Measurements from ENCODE around the gene RNF187. TPM values are rescaled to one million over a fixed set of nuclear protein-coding genes. Genes with fewer than 3 reads are reported as not detected.
"Not testable (repeated sequence)": the region's sequence is repeated elsewhere in the genome, so short reads cannot be mapped to it uniquely, and the experiment has no call there.

RNF187 gene
- total RNA-seq, 8 experiments from 2014 or later: 39.2 to 132 (median 87.0) TPM

- ATAC-seq (replicated peaks in 6 of 8): no peak
- Histone ChIP-seq H3K27ac (no peak overlapping the region), H3K4me1 (replicated peaks in 1 of 2) (peaks cover 18 to 21% of the 10 kb centered on the region in 2 donors), H3K4me3 (no peak overlapping the region)
- WGBS, 10 experiments: 50 to 100% (median 91%) methylated on average over 1 to 2 of the region's 7 CpGs; no CpG with 5 or more reads in 6 of the 10 experiments
- in situ Hi-C loops (cut with MboI; ENCODE audit: low pct_unique_long_range_greater_than_20kb in 2 of 9, low sequenced_read_pairs in 9 of 9, unreplicated experiment in 9 of 9): no loop called here
These were observed 7.2 kb downstream of the RNF187 start for GRCh38 chr1:228494391-228494790.

- no peak overlapping the region for H3K4me3 ChIP-seq
- no peak for ATAC-seq (replicated peaks in 6 of 8)
- in situ Hi-C loops (cut with MboI; ENCODE audit: low pct_unique_long_range_greater_than_20kb in 2 of 9, low sequenced_read_pairs in 9 of 9, unreplicated experiment in 9 of 9): no loop called here
- H3K27ac ChIP-seq: no peak overlapping the region
- WGBS, 10 experiments: 73 to 100% (median 93%) methylated on average over 1 to 11 of the region's 15 CpGs; no CpG with 5 or more reads in 1 of the 10 experiments
- H3K4me1 ChIP-seq (replicated peaks in 1 of 2): peaks cover 10 to 13% of the 10 kb centered on the region in 2 donors
These were observed 8.0 kb downstream of the RNF187 start for GRCh38 chr1:228494970-228495853.

- in situ Hi-C loops (cut with MboI; ENCODE audit: low pct_unique_long_range_greater_than_20kb in 2 of 9, low sequenced_read_pairs in 9 of 9, unreplicated experiment in 9 of 9): no loop called here
- Histone ChIP-seq H3K27ac (no peak overlapping the region), H3K4me1 (replicated peaks in 1 of 2) (peaks cover 1 to 9% of the 10 kb centered on the region in 2 donors), H3K4me3 (no peak overlapping the region)
- WGBS, 10 experiments: 93 to 100% (median 98%) methylated on average over 2 to 4 of the region's 4 CpGs; no CpG with 5 or more reads in 2 of the 10 experiments
- no peak for ATAC-seq (replicated peaks in 6 of 8)
These were observed 8.9 kb downstream of the RNF187 start for GRCh38 chr1:228496084-228496483.

GRCh38 chr1:228496494-228496893, 9.3 kb downstream of the RNF187 start:
- 67 to 97% (median 82%) methylated on average over 1 to 3 of the region's 3 CpGs; no CpG with 5 or more reads in 1 of the 10 experiments for WGBS, 10 experiments
- Histone ChIP-seq H3K27ac (no peak overlapping the region), H3K4me1 (replicated peaks in 1 of 2) (peaks cover 0 to 7% of the 10 kb centered on the region in 2 donors), H3K4me3 (no peak overlapping the region)
- in situ Hi-C loops (cut with MboI; ENCODE audit: low pct_unique_long_range_greater_than_20kb in 2 of 9, low sequenced_read_pairs in 9 of 9, unreplicated experiment in 9 of 9): no loop called here
- ATAC-seq (replicated peaks in 6 of 8): no peak

- no peak for ATAC-seq (replicated peaks in 6 of 8)
- in situ Hi-C loops (cut with MboI; ENCODE audit: low pct_unique_long_range_greater_than_20kb in 2 of 9, low sequenced_read_pairs in 9 of 9, unreplicated experiment in 9 of 9): no loop called here
- H3K4me3 ChIP-seq: no peak overlapping the region
- WGBS, 10 experiments: 40 to 90% (median 77%) methylated on average over 1 to 5 of the region's 5 CpGs; no CpG with 5 or more reads in 2 of the 10 experiments
- H3K27ac ChIP-seq: no peak overlapping the region
- H3K4me1 ChIP-seq (replicated peaks in 1 of 2): peaks cover 0 to 7% of the 10 kb centered on the region in 2 donors
These were observed 10.0 kb downstream of the RNF187 start for GRCh38 chr1:228497206-228497605.

GRCh38 chr1:228497817-228498216, 10.6 kb downstream of the RNF187 start:
- no peak for ATAC-seq (replicated peaks in 6 of 8)
- H3K4me1 ChIP-seq (replicated peaks in 1 of 2): peaks cover 0 to 7% of the 10 kb centered on the region in 2 donors
- H3K4me3 ChIP-seq: no peak overlapping the region
- no peak overlapping the region for H3K27ac ChIP-seq
- in situ Hi-C loops (cut with MboI; ENCODE audit: low pct_unique_long_range_greater_than_20kb in 2 of 9, low sequenced_read_pairs in 9 of 9, unreplicated experiment in 9 of 9): no loop called here
- 73 to 100% (median 88%) methylated on average over 1 to 7 of the region's 8 CpGs; no CpG with 5 or more reads in 1 of the 10 experiments for WGBS, 10 experiments

- WGBS, 10 experiments: 44 to 100% (median 80%) methylated on average over 2 to 8 of the region's 8 CpGs
These were observed 13.1 kb downstream of the RNF187 start for GRCh38 chr1:228500143-228500734.

GRCh38 chr1:228500901-228501871, 14.0 kb downstream of the RNF187 start:
- in situ Hi-C loops (cut with MboI; ENCODE audit: low pct_unique_long_range_greater_than_20kb in 2 of 9, low sequenced_read_pairs in 9 of 9, unreplicated experiment in 9 of 9): no loop called here
- peaks cover 0 to 11% of the 10 kb centered on the region in 2 donors for H3K4me1 ChIP-seq (replicated peaks in 1 of 2)
- ATAC-seq (replicated peaks in 6 of 8): peak; percentile 90 to 93 (median 92)
- H3K4me3 ChIP-seq: peak overlapping the region in 2 of 5 donors; percentile 7 to 20
- no peak overlapping the region for H3K27ac ChIP-seq
- WGBS, 10 experiments: 0 to 60% (median 30%) methylated on average over 1 to 20 of the region's 23 CpGs; no CpG with 5 or more reads in 1 of the 10 experiments

More at GRCh38 chr1:228500143-228500734, 13.1 kb downstream of the RNF187 start:
- peak in 2 of 8 experiments; percentile 2 to 6 for ATAC-seq (replicated peaks in 6 of 8)
- Histone ChIP-seq H3K27ac (no peak overlapping the region), H3K4me3 (no peak overlapping the region), H3K4me1 (replicated peaks in 1 of 2) (peaks cover 0 to 8% of the 10 kb centered on the region in 2 donors)
- in situ Hi-C loops (cut with MboI; ENCODE audit: low pct_unique_long_range_greater_than_20kb in 2 of 9, low sequenced_read_pairs in 9 of 9, unreplicated experiment in 9 of 9): no loop called here

- Histone ChIP-seq H3K27ac (no peak overlapping the region), H3K4me3 (no peak overlapping the region), H3K4me1 (replicated peaks in 1 of 2) (peaks cover 0 to 13% of the 10 kb centered on the region in 2 donors)
- in situ Hi-C loops (cut with MboI; ENCODE audit: low pct_unique_long_range_greater_than_20kb in 2 of 9, low sequenced_read_pairs in 9 of 9, unreplicated experiment in 9 of 9): no loop called here
- 60 to 100% (median 87%) methylated on average over 1 to 3 of the region's 5 CpGs; no CpG with 5 or more reads in 2 of the 10 experiments for WGBS, 10 experiments
- no peak for ATAC-seq (replicated peaks in 6 of 8)
These were observed 15.3 kb downstream of the RNF187 start for GRCh38 chr1:228502522-228502921.

GRCh38 chr1:228505944-228506343, 18.8 kb downstream of the RNF187 start:
- WGBS, 10 experiments: 0% methylated on average over 1 to 2 of the region's 11 CpGs; no CpG with 5 or more reads in 8 of the 10 experiments
- peak overlapping the region in 2 of 5 donors; percentile 13 to 20 for H3K4me3 ChIP-seq
- H3K4me1 ChIP-seq (replicated peaks in 1 of 2); ATAC-seq (replicated peaks in 6 of 8); in situ Hi-C loops (cut with MboI; ENCODE audit: low pct_unique_long_range_greater_than_20kb in 2 of 9, low sequenced_read_pairs in 9 of 9, unreplicated experiment in 9 of 9); H3K27ac ChIP-seq: not testable (repeated sequence)

- 5 to 69% (median 57%) methylated on average over 1 to 9 of the region's 9 CpGs; no CpG with 5 or more reads in 2 of the 10 experiments for WGBS, 10 experiments
- no peak for ATAC-seq (replicated peaks in 6 of 8)
- H3K27ac ChIP-seq: no peak overlapping the region
- in situ Hi-C loops (cut with MboI; ENCODE audit: low pct_unique_long_range_greater_than_20kb in 2 of 9, low sequenced_read_pairs in 9 of 9, unreplicated experiment in 9 of 9): no loop called here
- H3K4me3 ChIP-seq: no peak overlapping the region
- H3K4me1 ChIP-seq (replicated peaks in 1 of 2): peaks cover 0 to 6% of the 10 kb centered on the region in 2 donors
These were observed 20.9 kb downstream of the RNF187 start for GRCh38 chr1:228507961-228508652.
